Muscle layer of duodenum (tissue), 2 donors: ENCODE data around the gene DGLUCY.
"Not testable (repeated sequence)": the region's sequence is repeated elsewhere in the genome, so short reads cannot be mapped to it uniquely, and the experiment has no call there.

ENCODE experiments used
- H3K27ac ChIP-seq: one replicate; pipeline ENCODE4 v1.7.0; 2013; ENCODE audit warnings: mild to moderate bottlenecking, low read length
- H3K27me3 ChIP-seq: one replicate; pipeline ENCODE4 v1.7.0; 2013; ENCODE audit warnings: low read depth, mild to moderate bottlenecking, control low read depth, low read length
- H3K36me3 ChIP-seq, 2 donors: one replicate each; pipeline ENCODE4 v1.7.0; 2013; ENCODE audit warnings: low read length in 2 of 2, control low read depth in 1 of 2, mild to moderate bottlenecking in 1 of 2; ENCODE audit not compliant: insufficient read depth in 2 of 2, control insufficient read depth in 1 of 2
- H3K4me1 ChIP-seq, 2 donors: one replicate each; pipeline ENCODE4 v1.7.0; 2013; ENCODE audit warnings: low read length in 2 of 2, mild to moderate bottlenecking in 2 of 2, control low read depth in 1 of 2, moderate library complexity in 1 of 2; ENCODE audit not compliant: insufficient read depth in 2 of 2, control insufficient read depth in 1 of 2
- H3K4me3 ChIP-seq, 2 donors: one replicate each; pipeline ENCODE4 v1.7.0; 2013; ENCODE audit warnings: low read length in 2 of 2, low read depth in 1 of 2, mild to moderate bottlenecking in 1 of 2
- H3K9me3 ChIP-seq, 2 donors: one replicate each; pipeline ENCODE4 v1.7.0; 2013; ENCODE audit warnings: low read length in 2 of 2, control low read depth in 1 of 2, mild to moderate bottlenecking in 1 of 2; ENCODE audit not compliant: control insufficient read depth in 1 of 2
- donor health status: healthy.

DGLUCY gene

DNA sequence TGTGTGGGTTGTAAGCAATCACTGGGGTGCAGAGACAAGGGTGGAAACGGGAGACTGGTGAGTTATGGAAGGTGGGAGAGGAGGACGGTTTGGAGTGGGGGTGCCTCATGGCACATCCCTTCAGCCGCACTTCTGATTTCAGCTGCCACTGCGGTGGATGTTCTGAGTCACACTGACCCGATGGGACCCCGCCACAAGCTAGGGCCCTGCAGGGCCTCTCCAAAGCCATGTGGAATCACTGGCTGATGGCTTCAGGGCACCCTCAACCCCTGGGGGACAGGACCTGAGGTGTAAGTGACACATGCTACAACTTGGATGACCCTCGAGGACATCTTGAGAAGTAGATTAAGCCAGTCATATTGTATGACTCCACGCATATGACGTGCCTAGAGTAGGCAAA, 77.0 kb downstream of the DGLUCY start:
- Histone ChIP-seq H3K27me3 (no peaks in the 10 kb centered on the region), H3K4me1 (no peaks in the 10 kb centered on the region), H3K36me3 (peaks cover 50 to 63% of the 10 kb centered on the region in 2 donors), H3K4me3 (no peak overlapping the region), H3K9me3 (no peaks in the 10 kb centered on the region), H3K27ac (no peak overlapping the region)

DNA sequence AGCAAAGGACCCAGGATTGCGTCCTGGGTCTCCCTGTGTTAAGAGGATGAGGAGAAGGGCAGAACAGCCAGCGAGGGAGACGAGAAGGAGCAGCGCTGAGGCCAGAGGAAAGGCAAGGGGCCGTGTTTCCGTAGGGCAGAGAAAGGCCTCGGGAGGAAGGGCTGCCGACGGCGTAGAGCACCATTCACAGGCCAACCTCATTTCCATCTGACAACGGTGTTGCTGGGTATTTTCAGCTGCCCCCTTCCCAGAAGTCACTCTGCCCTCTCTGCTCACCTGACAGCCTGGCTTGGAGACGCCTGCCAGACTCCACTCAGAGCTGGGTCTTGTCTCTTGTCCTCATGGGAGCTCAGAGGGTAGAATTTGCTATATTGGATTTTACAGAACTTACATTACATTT, 79.2 kb downstream of the DGLUCY start:
- H3K4me3 ChIP-seq = no peak overlapping the region
- no peaks in the 10 kb centered on the region for H3K9me3 ChIP-seq
- H3K36me3 ChIP-seq = peaks cover 48 to 74% of the 10 kb centered on the region in 2 donors
- H3K4me1 ChIP-seq = no peaks in the 10 kb centered on the region
- H3K27me3 ChIP-seq = no peaks in the 10 kb centered on the region
- no peak overlapping the region for H3K27ac ChIP-seq

DNA sequence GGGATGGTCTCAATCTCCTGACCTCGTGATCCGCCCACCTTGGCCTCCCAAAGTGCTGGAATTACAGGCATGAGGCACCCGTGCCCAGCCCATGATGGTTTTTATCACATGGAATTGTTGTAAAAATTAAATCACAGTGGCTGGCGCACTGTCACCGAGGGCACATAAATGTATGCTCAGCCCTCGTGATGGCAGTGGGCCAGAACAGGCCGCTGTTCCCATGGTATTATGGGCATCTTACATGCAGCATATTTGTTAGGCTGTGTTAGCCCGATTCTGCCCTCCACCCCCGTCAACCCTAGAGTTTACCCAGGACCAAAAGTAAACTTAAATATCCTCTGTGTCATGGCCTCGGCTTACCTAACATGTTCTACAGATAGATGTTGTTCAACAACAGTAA, 82.0 kb downstream of the DGLUCY start:
- Histone ChIP-seq H3K36me3 (peaks cover 38 to 67% of the 10 kb centered on the region in 2 donors), H3K9me3 (no peaks in the 10 kb centered on the region), H3K27ac (no peak overlapping the region), H3K4me1 (no peaks in the 10 kb centered on the region), H3K4me3 (no peak overlapping the region), H3K27me3 (no peaks in the 10 kb centered on the region)

DNA sequence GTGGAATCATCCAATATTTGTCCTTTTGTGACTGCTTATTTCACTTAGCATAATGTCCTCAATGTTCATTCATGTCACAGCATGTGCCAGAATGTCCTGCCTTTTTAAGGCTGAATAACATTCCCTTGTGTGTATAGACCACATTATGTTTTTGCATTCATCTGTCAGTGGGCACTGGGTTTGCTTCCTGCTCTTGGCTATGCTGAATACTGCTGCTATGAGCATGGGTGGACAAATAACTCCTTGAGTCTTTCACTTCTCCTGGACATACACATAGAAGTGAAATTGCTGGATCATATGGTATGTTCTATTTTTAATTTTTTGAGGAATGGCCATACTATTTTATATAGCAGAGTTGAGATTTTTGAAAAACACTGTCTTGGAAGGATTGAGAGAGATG, 83.8 kb downstream of the DGLUCY start:
- Histone ChIP-seq H3K4me1 (no peaks in the 10 kb centered on the region), H3K9me3 (no peaks in the 10 kb centered on the region), H3K27me3 (no peaks in the 10 kb centered on the region), H3K4me3 (no peak overlapping the region), H3K36me3 (peaks cover 28 to 57% of the 10 kb centered on the region in 2 donors), H3K27ac (no peak overlapping the region)

DNA sequence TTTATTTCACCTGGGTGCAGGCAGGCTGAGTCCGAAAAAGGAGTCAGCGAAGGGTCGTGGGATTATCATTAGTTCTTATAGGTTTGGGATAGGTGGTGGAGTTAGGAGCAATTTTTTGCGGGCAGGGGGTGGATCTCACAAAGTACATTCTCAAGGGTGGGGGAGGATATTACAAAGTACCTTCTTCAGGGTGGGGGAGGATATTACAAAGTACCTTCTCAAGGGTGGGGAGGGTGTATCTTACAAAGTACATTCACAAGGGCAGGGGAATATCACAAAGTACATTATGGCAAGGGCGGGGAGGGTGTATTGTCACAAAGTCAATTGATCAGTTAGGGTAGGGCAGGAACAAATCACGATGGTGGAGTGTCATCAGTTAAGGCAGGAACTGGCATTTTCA, 86.9 kb downstream of the DGLUCY start:
- H3K36me3 ChIP-seq = peaks cover 47 to 76% of the 10 kb centered on the region in 2 donors
- not testable (repeated sequence) for H3K4me1 ChIP-seq, H3K9me3 ChIP-seq, H3K27me3 ChIP-seq, H3K4me3 ChIP-seq, H3K27ac ChIP-seq

DNA sequence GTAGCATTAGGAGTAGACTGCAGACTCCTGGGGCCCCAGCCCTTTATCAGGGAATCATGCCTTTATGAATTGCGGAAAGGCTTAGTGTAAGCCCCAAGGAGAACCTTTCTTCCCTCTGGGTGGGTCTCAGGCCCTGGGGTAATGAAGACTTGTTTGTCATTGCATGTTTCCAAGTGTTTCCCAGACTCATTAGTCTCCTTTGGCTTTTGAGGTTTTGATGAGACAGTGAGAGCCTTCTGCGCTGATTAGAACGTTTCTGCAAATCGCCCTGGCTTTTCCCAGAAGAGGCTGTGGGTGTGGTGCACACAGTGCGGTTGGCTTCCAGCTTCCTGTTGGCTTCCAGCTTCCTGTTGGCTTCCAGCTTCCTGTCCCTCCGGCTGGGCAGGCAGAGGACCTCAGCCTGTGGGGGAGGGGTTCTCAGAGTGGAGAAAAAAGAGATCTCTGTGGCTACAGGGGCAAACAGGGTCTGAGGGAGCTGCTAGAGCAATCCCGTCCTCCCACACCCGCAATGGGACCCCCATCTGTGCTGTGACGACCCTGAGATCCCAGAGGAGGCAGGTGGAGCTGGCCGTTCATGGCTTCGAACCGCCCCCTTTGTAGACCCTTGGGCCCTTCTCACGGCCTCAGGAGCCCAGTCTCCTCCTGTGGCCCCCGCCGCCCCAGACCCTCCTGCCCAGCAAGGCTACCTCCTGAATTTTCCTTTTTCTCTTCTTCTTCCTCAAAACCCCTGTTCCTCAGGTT, 88.5 kb downstream of the DGLUCY start:
- no peaks in the 10 kb centered on the region for H3K9me3 ChIP-seq
- no peaks in the 10 kb centered on the region for H3K27me3 ChIP-seq
- H3K36me3 ChIP-seq = peaks cover 40 to 77% of the 10 kb centered on the region in 2 donors
- H3K27ac ChIP-seq = no peak overlapping the region
- H3K4me3 ChIP-seq = no peak overlapping the region
- H3K4me1 ChIP-seq = no peaks in the 10 kb centered on the region

DNA sequence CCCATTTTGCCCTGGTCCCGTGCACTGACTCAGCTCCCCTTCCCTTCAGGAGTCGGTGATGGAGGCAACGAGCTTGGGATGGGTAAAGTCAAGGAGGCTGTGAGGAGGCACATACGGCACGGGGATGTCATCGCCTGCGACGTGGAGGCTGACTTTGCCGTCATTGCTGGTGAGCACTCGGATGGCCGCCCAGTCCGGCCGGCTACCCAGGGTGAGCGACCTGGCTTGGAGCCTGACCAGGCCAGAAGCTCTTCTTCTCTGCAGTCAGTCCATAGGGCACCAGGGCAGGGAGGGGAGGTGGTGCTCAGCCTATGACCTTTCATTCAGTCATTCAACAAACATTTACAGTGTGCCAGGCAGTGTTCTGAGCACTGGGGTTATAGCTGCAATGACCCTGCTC, 90.8 kb downstream of the DGLUCY start:
- H3K4me3 ChIP-seq = no peak overlapping the region
- H3K27me3 ChIP-seq = no peaks in the 10 kb centered on the region
- H3K4me1 ChIP-seq = no peaks in the 10 kb centered on the region
- H3K9me3 ChIP-seq = no peaks in the 10 kb centered on the region
- peaks cover 34 to 77% of the 10 kb centered on the region in 2 donors for H3K36me3 ChIP-seq
- no peak overlapping the region for H3K27ac ChIP-seq

DNA sequence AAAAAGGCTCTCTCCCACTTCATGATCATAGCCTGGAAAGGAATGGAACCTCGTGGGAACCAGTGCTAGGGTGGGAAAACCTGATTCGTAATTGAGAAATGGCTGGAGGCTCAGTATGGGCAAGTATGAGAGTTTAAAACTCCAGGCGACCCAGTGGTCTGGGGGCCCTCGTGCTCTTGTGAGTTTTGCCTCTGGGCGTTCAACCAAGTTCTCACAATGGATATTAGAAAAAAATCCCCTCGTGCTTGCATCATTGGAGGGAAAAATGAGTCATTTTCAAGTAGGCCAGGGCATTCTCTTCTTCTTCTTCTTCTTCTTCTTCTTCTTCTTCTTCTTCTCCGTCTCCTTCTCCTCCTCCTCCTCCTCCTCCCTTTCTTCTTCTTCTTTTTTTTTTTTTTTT, 91.6 kb downstream of the DGLUCY start:
- Histone ChIP-seq H3K36me3 (peaks cover 32 to 79% of the 10 kb centered on the region in 2 donors), H3K27me3 (no peaks in the 10 kb centered on the region), H3K4me3 (no peak overlapping the region), H3K4me1 (no peaks in the 10 kb centered on the region), H3K9me3 (no peaks in the 10 kb centered on the region), H3K27ac (no peak overlapping the region)

DNA sequence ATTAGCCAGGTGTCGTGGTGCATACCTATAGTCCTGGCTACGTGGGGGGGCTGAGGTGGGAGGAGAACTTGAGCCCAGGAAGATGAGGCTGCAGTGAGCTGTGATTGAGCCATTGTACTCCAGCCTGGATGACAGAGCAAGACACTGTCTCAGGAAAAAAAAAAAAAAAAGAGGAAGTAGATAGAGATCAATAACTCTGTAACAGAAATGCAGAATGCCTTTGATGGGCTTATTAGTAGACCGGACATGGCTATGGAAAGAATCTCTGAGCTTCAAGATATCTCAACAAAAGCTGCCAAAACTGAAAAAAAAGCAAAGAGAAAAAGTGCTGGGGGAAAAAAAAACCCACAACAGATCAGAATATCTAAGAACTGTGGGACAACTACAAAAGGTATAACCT, 93.1 kb downstream of the DGLUCY start:
- H3K9me3 ChIP-seq = no peaks in the 10 kb centered on the region
- no peak overlapping the region for H3K27ac ChIP-seq
- no peaks in the 10 kb centered on the region for H3K27me3 ChIP-seq
- no peaks in the 10 kb centered on the region for H3K4me1 ChIP-seq
- peaks cover 26 to 92% of the 10 kb centered on the region in 2 donors for H3K36me3 ChIP-seq
- no peak overlapping the region for H3K4me3 ChIP-seq

DNA sequence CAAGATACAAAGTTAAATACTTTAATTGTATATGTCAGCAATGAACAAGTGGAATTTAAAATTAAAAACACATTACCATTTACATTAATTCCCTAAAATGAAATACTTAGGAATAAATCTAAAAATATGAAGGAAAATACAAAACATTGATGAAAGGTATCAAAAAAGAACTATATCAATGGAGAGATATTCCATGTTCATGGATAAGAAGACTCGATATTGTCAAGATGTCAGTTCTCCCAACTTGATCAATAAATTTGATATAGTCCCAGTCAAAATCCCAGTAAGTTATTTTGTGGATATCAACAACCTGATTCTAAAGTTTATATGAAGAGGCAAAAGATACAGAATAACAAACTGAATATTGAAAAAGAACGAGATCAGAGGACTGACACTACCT, 97.1 kb downstream of the DGLUCY start:
- no peak overlapping the region for H3K4me3 ChIP-seq

DNA sequence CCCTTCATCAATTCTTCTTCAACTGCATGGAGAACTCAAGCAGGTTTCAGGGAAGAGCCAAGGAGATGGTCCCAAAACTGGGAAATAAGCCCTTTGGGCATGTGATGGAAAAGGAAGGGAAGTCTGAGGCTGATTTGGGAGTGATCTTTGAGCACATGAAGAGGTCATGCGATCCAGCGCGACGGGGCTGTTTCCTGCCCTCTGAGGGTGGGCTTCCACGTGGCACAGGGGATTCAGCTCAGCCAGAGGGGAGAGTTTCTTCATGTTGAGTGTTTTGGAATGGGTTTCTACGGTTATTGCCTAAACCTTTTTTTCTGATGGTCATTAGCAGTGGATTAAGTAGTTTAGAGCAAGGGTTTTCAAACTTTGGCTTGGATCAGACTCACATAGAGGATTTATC, 100.4 kb downstream of the DGLUCY start:
- no peaks in the 10 kb centered on the region for H3K9me3 ChIP-seq
- no peaks in the 10 kb centered on the region for H3K4me1 ChIP-seq
- no peak overlapping the region for H3K4me3 ChIP-seq
- H3K27ac ChIP-seq = no peak overlapping the region
- no peaks in the 10 kb centered on the region for H3K27me3 ChIP-seq
- peaks cover 17 to 63% of the 10 kb centered on the region in 2 donors for H3K36me3 ChIP-seq

More for the DNA sequence above, 97.1 kb downstream of the DGLUCY start:
- H3K9me3 ChIP-seq = no peaks in the 10 kb centered on the region
- H3K4me1 ChIP-seq = no peaks in the 10 kb centered on the region
- H3K27me3 ChIP-seq = no peaks in the 10 kb centered on the region
- peaks cover 9 to 80% of the 10 kb centered on the region in 2 donors for H3K36me3 ChIP-seq
- H3K27ac ChIP-seq = no peak overlapping the region

DNA sequence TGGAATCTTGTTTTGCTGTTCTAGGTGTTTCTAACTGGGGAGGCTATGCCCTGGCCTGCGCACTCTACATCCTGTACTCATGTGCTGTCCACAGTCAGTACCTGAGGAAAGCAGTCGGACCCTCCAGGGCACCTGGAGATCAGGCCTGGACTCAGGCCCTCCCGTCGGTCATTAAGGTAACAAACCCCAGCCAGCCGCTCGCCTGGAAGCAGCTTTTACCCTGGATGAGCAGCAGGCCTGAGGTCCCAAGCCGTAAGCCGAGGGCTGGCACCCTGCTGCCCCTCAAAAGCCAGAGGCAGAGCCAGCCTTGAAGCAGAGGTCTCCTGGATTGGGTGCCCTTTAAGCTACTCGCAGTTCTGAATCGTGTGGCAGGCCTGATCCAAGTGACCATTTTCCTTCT, 101.5 kb downstream of the DGLUCY start:
- peaks cover 0 to 7% of the 10 kb centered on the region in 2 donors for H3K4me1 ChIP-seq
- H3K27me3 ChIP-seq = no peaks in the 10 kb centered on the region
- no peak overlapping the region for H3K27ac ChIP-seq
- H3K9me3 ChIP-seq = no peaks in the 10 kb centered on the region
- no peak overlapping the region for H3K4me3 ChIP-seq
- H3K36me3 ChIP-seq = peaks cover 21 to 65% of the 10 kb centered on the region in 2 donors
